Neural progenitor cell (in vitro differentiated cells): ENCODE measurements around the gene B3GALT5.

Experiments
- CTCF ChIP-seq: fragments of 200-600 bp; sonication (generic); IDR thresholded peaks from 2 replicates; pipeline ENCODE4 v1.5.1; 2017; ENCODE audit warnings: antibody characterized with exemption, mild to moderate bottlenecking
- EZH2 ChIP-seq: fragments of 200-600 bp; sonication (generic); IDR thresholded peaks from 2 replicates; pipeline ENCODE4 v1.6.1; 2017; ENCODE audit warnings: antibody characterized with exemption, mild to moderate bottlenecking, moderate library complexity

- TF ChIP-seq EZH2: no peak
- TF ChIP-seq CTCF: no peak
Measured at GRCh38 chr21:39599191-39599970, 13.4 kb upstream of the B3GALT5 start.
